ENCODE results near the gene NIN. TPM values are rescaled to one million over a fixed set of nuclear protein-coding genes. Genes with fewer than 3 reads are reported as not detected.
A peak's percentile ranks its signal among the peaks of the same experiment; 100 is the strongest.

NIN gene
- polyA plus RNA-seq, 1 experiment, result 26.9 TPM

DNA sequence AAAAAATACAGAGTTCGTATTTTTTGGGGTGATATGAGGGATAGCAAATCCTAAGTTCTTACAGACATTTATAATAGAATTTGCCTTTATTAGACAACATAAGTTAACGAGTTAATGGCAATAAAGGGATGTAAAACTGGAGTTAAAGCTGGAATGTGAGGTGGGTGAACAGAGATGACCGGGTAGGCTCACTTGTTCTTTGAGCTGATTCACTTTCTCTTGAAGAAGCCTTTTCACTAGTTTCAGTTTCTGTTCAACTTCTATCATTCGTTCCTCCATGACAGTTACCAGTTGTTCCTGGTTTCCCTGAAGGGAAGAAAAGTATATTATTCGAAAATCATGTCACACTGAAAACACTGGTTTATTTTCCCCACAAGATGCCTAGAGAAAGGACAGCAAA lies 105.2 kb downstream of the NIN start:
- peaks cover 4% of the 10 kb centered on the region; the same call in 1 of the 2 replicates for H3K9me3 ChIP-seq (ENCODE audit: control insufficient read depth, insufficient read depth, low read length)
- CTCF ChIA-PET, result interaction anchor here (1.2 to 5.8 kb wide), 2 partner anchors 11 to 53 kb away, joined by 3 to 42 read pairs; no protein-coding TSS in a partner anchor
- H3K27me3 ChIP-seq (ENCODE audit: control insufficient read depth, insufficient read depth, low read length), result no peaks in the 10 kb centered on the region
- H3K4me3 ChIP-seq (ENCODE audit: low read depth, low read length), result no peak overlapping the region
- TF ChIP-seq, protein P1, sequence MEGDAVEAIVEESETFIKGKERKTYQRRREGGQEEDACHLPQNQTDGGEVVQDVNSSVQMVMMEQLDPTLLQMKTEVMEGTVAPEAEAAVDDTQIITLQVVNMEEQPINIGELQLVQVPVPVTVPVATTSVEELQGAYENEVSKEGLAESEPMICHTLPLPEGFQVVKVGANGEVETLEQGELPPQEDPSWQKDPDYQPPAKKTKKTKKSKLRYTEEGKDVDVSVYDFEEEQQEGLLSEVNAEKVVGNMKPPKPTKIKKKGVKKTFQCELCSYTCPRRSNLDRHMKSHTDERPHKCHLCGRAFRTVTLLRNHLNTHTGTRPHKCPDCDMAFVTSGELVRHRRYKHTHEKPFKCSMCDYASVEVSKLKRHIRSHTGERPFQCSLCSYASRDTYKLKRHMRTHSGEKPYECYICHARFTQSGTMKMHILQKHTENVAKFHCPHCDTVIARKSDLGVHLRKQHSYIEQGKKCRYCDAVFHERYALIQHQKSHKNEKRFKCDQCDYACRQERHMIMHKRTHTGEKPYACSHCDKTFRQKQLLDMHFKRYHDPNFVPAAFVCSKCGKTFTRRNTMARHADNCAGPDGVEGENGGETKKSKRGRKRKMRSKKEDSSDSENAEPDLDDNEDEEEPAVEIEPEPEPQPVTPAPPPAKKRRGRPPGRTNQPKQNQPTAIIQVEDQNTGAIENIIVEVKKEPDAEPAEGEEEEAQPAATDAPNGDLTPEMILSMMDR (IDR thresholded peaks at IDR 0.05; ENCODE audit: low read depth, low read length), result no peak
- no peak for DNase-seq (ENCODE audit: low read depth, low spot score)
- POLR2A ChIA-PET, result interaction anchor here (0.6 to 1.1 kb wide), 3 partner anchors 45 to 59 kb away, joined by 3 to 6 read pairs (median 4); partner anchors contain the start of gene SAV1
- H3K27ac ChIP-seq (ENCODE audit: low read depth, low read length), result no peak overlapping the region

DNA sequence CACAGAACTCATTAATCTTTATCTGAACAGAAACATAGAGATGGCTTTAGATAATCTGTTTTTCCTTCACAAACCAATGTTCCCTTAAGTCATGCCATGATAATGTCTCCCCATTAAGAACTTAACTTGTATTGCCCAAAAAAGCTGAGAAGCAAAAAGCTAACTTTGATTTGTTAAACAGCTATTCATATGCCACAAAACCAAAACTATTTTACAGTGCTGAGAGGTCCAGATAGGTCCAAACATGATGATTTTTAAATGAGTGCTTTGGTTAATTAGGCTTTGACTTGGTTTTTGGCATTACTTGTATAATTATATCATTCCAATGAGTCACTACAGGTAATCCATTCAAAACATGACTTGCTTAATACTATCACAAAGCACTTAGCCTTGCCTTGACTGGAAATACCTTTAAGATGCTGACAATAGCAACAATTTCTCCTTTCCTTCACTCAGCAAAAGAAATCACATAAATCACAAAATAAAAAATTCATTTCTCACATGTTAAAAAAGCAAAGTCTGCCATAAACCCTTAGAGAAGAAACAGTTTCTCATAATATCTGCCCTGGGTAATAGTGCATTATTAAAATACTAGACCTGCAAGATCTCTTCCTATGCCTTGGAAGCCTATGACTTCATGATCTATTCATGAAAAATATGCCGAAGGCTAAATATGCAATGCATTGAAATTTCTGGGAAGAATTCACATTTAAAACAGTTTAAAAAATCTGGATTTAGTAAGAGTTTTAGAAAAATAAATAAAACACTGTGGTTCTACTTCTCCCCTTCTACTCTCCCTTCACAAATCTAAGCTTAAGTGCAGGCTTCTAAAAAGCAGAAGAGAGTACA lies 110.8 kb downstream of the NIN start:
- H3K4me3 ChIP-seq (ENCODE audit: low read depth, low read length), result no peak overlapping the region
- TF ChIP-seq, protein P1 (IDR thresholded peaks at IDR 0.05; ENCODE audit: low read depth, low read length), result no peak
- no peaks in the 10 kb centered on the region for H3K27me3 ChIP-seq (ENCODE audit: control insufficient read depth, insufficient read depth, low read length)
- ChIA-PET CTCF (interaction anchor here (0.6 to 1.5 kb wide), 3 partner anchors 17 to 141 kb away, joined by 3 to 6 read pairs (median 4); no protein-coding TSS in a partner anchor), POLR2A (interaction anchor here (0.7 to 2.4 kb wide), 4 partner anchors 22 to 54 kb away, joined by 3 to 11 read pairs (median 6); partner anchors contain the start of gene SAV1)
- DNase-seq (ENCODE audit: low read depth, low spot score), result peak; percentile 24
- H3K27ac ChIP-seq (ENCODE audit: low read depth, low read length), result no peak overlapping the region
- H3K9me3 ChIP-seq (ENCODE audit: control insufficient read depth, insufficient read depth, low read length), result no peaks in the 10 kb centered on the region

DNA sequence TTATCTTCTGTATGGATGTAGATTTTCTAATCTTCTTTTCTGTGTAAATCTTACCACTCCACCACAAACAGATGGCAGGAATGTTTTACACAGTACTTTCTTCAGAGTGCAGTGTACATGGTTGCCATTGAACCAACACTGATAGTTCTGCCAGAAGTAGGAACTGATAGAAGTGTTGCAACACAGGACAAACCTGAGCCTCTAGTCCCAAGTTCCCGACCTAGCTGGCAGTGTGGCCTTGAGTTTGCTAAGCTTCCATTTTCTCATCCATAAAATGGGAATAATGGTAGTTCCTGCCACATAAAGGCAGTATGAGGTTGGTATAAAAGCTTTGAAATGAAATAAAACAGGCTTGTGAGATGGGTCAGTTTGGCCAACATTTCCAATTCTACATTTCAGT lies 112.0 kb downstream of the NIN start:
- CTCF ChIA-PET, result interaction anchor here (1.4 to 1.5 kb wide), 2 partner anchors 18 to 142 kb away, joined by 3 to 6 read pairs; no protein-coding TSS in a partner anchor
- Histone ChIP-seq H3K27me3 (ENCODE audit: control insufficient read depth, insufficient read depth, low read length) (no peaks in the 10 kb centered on the region), H3K27ac (ENCODE audit: low read depth, low read length) (no peak overlapping the region), H3K4me3 (ENCODE audit: low read depth, low read length) (no peak overlapping the region), H3K9me3 (ENCODE audit: control insufficient read depth, insufficient read depth, low read length) (no peaks in the 10 kb centered on the region)
- DNase-seq (ENCODE audit: low read depth, low spot score), result no peak
- TF ChIP-seq, protein P1 (IDR thresholded peaks at IDR 0.05; ENCODE audit: low read depth, low read length), result no peak
- POLR2A ChIA-PET, result interaction anchor here (2.4 kb wide), 1 partner anchor 51 kb away, joined by 11 read pairs; the partner anchor contains the start of gene SAV1

DNA sequence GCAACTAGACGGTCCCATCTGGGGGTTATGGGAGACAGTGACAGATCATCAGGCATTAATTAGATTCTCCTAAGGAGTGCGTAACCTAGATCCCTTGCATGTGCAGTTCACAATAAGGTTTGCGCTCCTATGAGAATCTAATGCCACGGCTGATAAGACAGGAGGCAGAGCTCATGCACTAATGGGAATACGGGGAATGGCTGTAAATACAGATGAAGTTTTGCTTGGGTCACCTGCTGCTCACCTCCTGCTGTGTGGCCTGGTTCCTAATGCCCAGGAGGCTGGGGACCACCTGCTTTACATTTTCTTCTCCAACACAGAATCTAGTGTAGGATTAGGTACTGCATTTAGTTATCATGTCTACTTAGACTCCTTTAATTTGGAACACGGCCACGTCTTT lies 113.2 kb downstream of the NIN start:
- ChIA-PET POLR2A (no interaction called here), CTCF (no interaction called here)
- Histone ChIP-seq H3K4me3 (ENCODE audit: low read depth, low read length) (no peak overlapping the region), H3K27ac (ENCODE audit: low read depth, low read length) (no peak overlapping the region), H3K9me3 (ENCODE audit: control insufficient read depth, insufficient read depth, low read length) (no peaks in the 10 kb centered on the region), H3K27me3 (ENCODE audit: control insufficient read depth, insufficient read depth, low read length) (no peaks in the 10 kb centered on the region)
- TF ChIP-seq, protein P1 (IDR thresholded peaks at IDR 0.05; ENCODE audit: low read depth, low read length), result no peak
- DNase-seq (ENCODE audit: low read depth, low spot score), result no peak
